Activated CD4-positive, alpha-beta memory T cell treated with anti-CD3 and anti-CD28 coated beads for 36 hours (primary cell): ENCODE data around the gene KRT81. TPM values are rescaled to one million over a fixed set of nuclear protein-coding genes. Genes with fewer than 3 reads are reported as not detected.

Experiments used
- CTCF ChIA-PET: fragments of 350-600 bp; sonication (Branson Sonifier 250); formaldehyde crosslinking; loops from one replicate; lab custom pipeline; 2021; ENCODE audit warnings: antibody characterized with exemption, inconsistent platforms; lab: Charles Lee
- POLR2A ChIA-PET: fragments of 350-600 bp; sonication (Branson Sonifier 250); formaldehyde crosslinking; loops from one replicate; lab custom pipeline; 2021; ENCODE audit warnings: antibody characterized with exemption; lab: Charles Lee
- DNase-seq: peaks from one replicate; pipeline ENCODE4 v3.0.0-alpha.2; 2020
- H3K27ac Mint-ChIP-seq: one replicate; pipeline ENCODE4 v1.8.0; 2021; ENCODE audit warnings: mixed read lengths
- H3K27me3 Mint-ChIP-seq: one replicate; pipeline ENCODE4 v1.8.0; 2021; ENCODE audit warnings: mixed read lengths
- H3K36me3 Mint-ChIP-seq: one replicate; pipeline ENCODE4 v1.8.0; 2021; ENCODE audit warnings: mixed read lengths
- H3K4me1 Mint-ChIP-seq: one replicate; pipeline ENCODE4 v1.8.0; 2021; ENCODE audit warnings: low read depth, mixed read lengths
- H3K4me3 Mint-ChIP-seq: one replicate; pipeline ENCODE4 v1.8.0; 2021; ENCODE audit warnings: mild to moderate bottlenecking, mixed read lengths
- H3K9me3 Mint-ChIP-seq: one replicate; pipeline ENCODE4 v1.8.0; 2021; ENCODE audit warnings: mixed read lengths
- intact Hi-C: fragments of 100-400 bp; cut with micrococcal nuclease; formaldehyde crosslinking; loops from one replicate; pipeline ENCODE4 v1.15.1; 2023
- total RNA-seq, 2 experiments: library from RNA; stranded (reverse); gene quantifications; one replicate each; pipeline ENCODE4 v1.2.3, GENCODE V29; 2021

The KRT81 gene
- total RNA-seq = not detected

- no peak within 1 kb of the TSS for H3K27ac Mint-ChIP-seq
- H3K27me3 Mint-ChIP-seq = peaks cover 6% of the 10 kb centered on the region
- H3K4me3 Mint-ChIP-seq = no peak within 1 kb of the TSS
- H3K4me1 Mint-ChIP-seq = no peaks in the 10 kb centered on the region
- intact Hi-C loops = no loop called here
- DNase-seq = no peak
- H3K9me3 Mint-ChIP-seq = no peaks in the 10 kb centered on the region
- no peaks in the 10 kb centered on the region for H3K36me3 Mint-ChIP-seq
- ChIA-PET CTCF (interaction anchor here (6.7 kb wide), 1 partner anchor 12 kb away, joined by 52 read pairs; no protein-coding TSS in a partner anchor), POLR2A (no interaction called here)
Measured at GRCh38 chr12:52291267-52291935, at the start of gene KRT81. KRT81 (minus strand) TSS chr12:52291534; CDS start chr12:52291465, 69 bp downstream.

DNA sequence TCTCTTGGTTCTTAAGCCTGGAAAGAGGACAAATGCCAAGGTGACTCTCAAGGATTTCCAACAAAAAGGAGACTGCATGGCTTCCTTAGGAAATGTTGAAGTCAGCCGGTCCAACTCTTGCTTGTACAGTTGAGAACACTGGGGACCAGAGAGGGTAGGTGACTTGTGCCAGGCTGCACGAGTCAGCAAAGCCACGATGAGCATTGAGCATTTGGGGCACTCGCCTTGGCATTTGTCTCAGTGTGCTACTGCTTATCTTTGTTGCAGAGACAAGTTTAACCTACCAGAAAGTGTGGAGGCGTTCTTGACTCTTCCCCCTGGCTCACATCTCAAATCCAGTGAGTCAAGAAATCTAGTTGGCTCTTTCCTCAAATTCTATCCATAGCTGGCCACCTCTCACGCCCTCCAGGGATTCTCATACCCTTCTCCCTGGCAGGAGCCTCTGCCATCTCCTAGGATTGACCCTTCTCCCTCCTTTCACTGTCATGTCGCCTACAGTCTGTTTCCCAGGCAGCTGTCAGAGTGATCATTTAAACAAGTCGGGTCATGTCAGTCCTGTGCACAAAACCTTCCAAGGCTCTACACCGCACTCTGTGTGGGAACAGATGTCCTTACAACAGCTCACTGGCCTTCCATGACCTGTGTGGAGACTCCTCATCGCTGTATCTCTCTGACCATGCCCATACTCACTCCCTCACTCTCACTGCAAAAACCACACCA lies 47.1 kb upstream of the KRT81 start:
- no peak for DNase-seq
- intact Hi-C loops = no loop called here
- H3K9me3 Mint-ChIP-seq = no peaks in the 10 kb centered on the region
- ChIA-PET POLR2A (no interaction called here), CTCF (interaction anchor here (2.3 to 3.7 kb wide), 2 partner anchors 11 to 542 kb away, joined by 7 to 24 read pairs; no protein-coding TSS in a partner anchor)
- no peaks in the 10 kb centered on the region for H3K36me3 Mint-ChIP-seq
- no peak overlapping the region for H3K4me3 Mint-ChIP-seq
- H3K27me3 Mint-ChIP-seq = peaks cover 6% of the 10 kb centered on the region
- no peak overlapping the region for H3K27ac Mint-ChIP-seq
- H3K4me1 Mint-ChIP-seq = peaks cover 7% of the 10 kb centered on the region

GRCh38 chr12:52337054-52337453 lies 45.7 kb upstream of the KRT81 start:
- no peak for DNase-seq
- Mint-ChIP-seq H3K27me3 (peaks cover 6% of the 10 kb centered on the region), H3K27ac (no peak overlapping the region), H3K36me3 (no peaks in the 10 kb centered on the region), H3K9me3 (no peaks in the 10 kb centered on the region), H3K4me1 (peaks cover 7% of the 10 kb centered on the region), H3K4me3 (no peak overlapping the region)
- CTCF ChIA-PET = interaction anchor here (2.3 to 3.7 kb wide), 2 partner anchors 9 to 543 kb away, joined by 7 to 24 read pairs; no protein-coding TSS in a partner anchor
- intact Hi-C loops = no loop called here
- POLR2A ChIA-PET = no interaction called here

GRCh38 chr12:52336641-52337040 lies 45.3 kb upstream of the KRT81 start:
- peaks cover 4% of the 10 kb centered on the region for H3K27me3 Mint-ChIP-seq
- no peak overlapping the region for H3K27ac Mint-ChIP-seq
- H3K9me3 Mint-ChIP-seq = no peaks in the 10 kb centered on the region
- no peak overlapping the region for H3K4me3 Mint-ChIP-seq
- no peaks in the 10 kb centered on the region for H3K36me3 Mint-ChIP-seq
- ChIA-PET CTCF (interaction anchor here (2.3 to 3.7 kb wide), 2 partner anchors 9 to 544 kb away, joined by 7 to 24 read pairs; no protein-coding TSS in a partner anchor), POLR2A (no interaction called here)
- no peak for DNase-seq
- intact Hi-C loops = no loop called here
- H3K4me1 Mint-ChIP-seq = peaks cover 7% of the 10 kb centered on the region

DNA sequence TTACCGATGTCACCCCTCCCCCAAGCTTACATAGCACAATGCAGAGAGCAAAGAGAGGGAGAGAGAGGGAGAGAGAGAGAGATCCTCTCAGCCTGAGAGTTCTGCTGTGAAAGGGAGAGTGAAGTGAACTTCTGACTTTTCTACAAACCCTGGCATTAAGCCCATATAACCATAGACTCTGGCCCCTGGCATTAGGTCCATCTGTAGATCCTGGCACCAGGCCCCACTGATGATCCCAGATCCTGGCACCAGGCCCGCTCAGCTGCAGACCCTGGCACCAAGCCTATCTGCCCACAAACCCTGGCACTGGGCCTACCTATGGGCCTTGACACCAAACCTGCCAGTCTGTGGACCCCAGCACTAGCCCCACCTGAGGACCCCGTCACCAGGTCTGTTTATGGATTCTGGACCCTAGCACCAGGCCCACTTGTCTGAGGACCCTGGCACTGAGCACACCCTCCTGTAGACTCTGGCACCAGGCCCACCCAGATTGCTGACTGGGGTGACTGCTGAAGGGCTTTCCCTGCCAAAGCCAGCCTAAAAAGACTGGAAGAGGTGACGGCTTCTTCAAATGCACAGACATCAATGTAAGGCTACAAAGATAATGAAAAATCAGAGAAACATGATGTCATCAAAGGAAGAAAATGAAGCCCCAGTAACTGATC lies 44.4 kb upstream of the KRT81 start:
- Mint-ChIP-seq H3K4me3 (no peak overlapping the region), H3K4me1 (peaks cover 7% of the 10 kb centered on the region), H3K36me3 (no peaks in the 10 kb centered on the region), H3K27ac (no peak overlapping the region), H3K9me3 (no peaks in the 10 kb centered on the region), H3K27me3 (peaks cover 4% of the 10 kb centered on the region)
- intact Hi-C loops = no loop called here
- CTCF ChIA-PET = interaction anchor here (1.7 kb wide), 1 partner anchor 57 kb away, joined by 4 read pairs; no protein-coding TSS in a partner anchor
- no peak for DNase-seq
- POLR2A ChIA-PET = no interaction called here

DNA sequence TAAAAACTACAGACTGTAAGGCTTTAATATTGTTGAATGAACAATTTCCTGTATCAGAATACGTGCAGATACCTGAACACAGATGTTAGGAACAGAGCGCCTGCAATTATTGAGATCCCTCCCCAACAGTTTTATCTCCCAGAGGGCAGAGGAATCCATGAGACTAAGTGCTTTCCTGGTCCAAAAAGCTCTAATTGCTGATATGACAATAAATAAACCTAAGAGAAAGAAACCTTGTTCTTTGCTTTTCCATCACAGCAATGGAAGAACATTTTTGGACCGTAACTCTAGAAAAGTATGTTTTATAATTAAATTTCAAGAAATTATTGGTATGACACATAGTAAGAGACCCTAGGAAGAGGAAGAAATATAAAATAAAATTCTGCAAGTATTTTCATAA lies 42.9 kb upstream of the KRT81 start:
- CTCF ChIA-PET = interaction anchor here (1.7 kb wide), 1 partner anchor 55 kb away, joined by 4 read pairs; no protein-coding TSS in a partner anchor
- Mint-ChIP-seq H3K4me1 (peaks cover 7% of the 10 kb centered on the region), H3K9me3 (no peaks in the 10 kb centered on the region), H3K27me3 (peaks cover 4% of the 10 kb centered on the region), H3K4me3 (no peak overlapping the region), H3K36me3 (no peaks in the 10 kb centered on the region), H3K27ac (no peak overlapping the region)
- POLR2A ChIA-PET = no interaction called here
- intact Hi-C loops = no loop called here
- no peak for DNase-seq

DNA sequence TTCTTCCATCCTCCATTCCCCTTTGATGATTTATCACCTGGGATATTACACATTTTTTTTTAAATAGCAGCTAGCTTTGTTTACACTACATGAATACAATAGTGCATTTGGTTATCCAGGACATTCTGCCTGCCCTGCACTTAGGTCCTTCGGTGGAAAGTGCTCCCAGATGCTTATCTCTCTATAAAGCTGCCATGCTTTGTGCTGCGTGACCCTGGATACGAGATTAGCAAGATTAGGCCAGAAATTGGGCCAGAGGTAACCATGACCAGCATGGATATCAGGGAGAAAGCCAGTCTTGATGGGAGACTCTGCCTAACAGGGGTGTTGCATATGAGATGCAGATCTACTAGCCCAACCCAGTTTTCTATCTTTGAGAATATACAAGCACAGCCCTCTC lies 42.0 kb upstream of the KRT81 start:
- Mint-ChIP-seq H3K27ac (no peak overlapping the region), H3K27me3 (no peaks in the 10 kb centered on the region), H3K9me3 (no peaks in the 10 kb centered on the region), H3K4me1 (peaks cover 7% of the 10 kb centered on the region), H3K4me3 (no peak overlapping the region), H3K36me3 (no peaks in the 10 kb centered on the region)
- CTCF ChIA-PET = no interaction called here
- POLR2A ChIA-PET = no interaction called here
- no peak for DNase-seq
- intact Hi-C loops = no loop called here

DNA sequence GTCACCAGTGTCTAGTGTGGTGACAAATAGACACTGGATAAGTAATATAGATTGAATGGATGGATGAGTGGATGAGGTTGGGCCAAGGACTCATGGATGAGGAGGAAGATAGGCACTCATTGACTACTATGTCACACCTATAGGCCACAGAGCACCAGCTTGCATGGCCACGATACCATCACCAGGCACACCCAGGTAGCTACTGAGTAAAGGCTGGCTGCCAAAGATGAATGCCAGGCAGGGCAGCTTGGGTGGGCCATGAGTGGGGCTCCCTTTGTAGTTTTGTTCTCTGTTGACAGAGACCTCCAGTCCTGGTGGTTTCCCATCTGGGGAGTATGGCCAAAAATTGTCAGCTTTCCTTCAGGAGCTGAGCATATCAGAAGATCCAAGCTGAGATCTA lies 41.0 kb upstream of the KRT81 start:
- ChIA-PET CTCF (no interaction called here), POLR2A (no interaction called here)
- Mint-ChIP-seq H3K27ac (no peak overlapping the region), H3K27me3 (no peaks in the 10 kb centered on the region), H3K36me3 (no peaks in the 10 kb centered on the region), H3K4me3 (no peak overlapping the region), H3K9me3 (no peaks in the 10 kb centered on the region), H3K4me1 (peaks cover 13% of the 10 kb centered on the region)
- intact Hi-C loops = no loop called here
- no peak for DNase-seq

GRCh38 chr12:52331833-52332232 lies 40.5 kb upstream of the KRT81 start:
- H3K4me1 Mint-ChIP-seq = peaks cover 14% of the 10 kb centered on the region
- H3K36me3 Mint-ChIP-seq = no peaks in the 10 kb centered on the region
- DNase-seq = no peak
- H3K9me3 Mint-ChIP-seq = no peaks in the 10 kb centered on the region
- H3K4me3 Mint-ChIP-seq = no peak overlapping the region
- ChIA-PET POLR2A (no interaction called here), CTCF (interaction anchor here (0.9 kb wide), 1 partner anchor 53 kb away, joined by 3 read pairs; no protein-coding TSS in a partner anchor)
- H3K27ac Mint-ChIP-seq = no peak overlapping the region
- no peaks in the 10 kb centered on the region for H3K27me3 Mint-ChIP-seq
- intact Hi-C loops = no loop called here

DNA sequence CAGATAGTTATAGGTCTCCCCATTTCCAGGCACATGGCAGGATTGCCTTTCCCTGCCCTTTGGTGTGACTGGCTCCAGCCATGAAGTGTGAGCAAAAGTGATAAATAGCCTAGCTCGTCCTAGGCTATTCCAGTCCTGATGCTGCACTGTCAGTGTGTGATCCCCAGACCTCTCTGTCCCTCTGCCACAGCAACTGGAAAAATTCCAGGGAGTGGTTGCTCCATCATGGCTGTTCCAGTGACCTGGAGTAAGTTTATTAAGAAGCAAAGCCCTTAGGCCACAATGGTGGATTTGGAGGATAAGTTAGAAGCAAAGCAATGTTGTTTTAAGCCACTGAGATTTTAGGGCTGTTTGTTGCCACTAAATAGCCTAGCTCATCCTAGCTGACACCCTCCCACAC lies 39.7 kb upstream of the KRT81 start:
- Mint-ChIP-seq H3K9me3 (no peaks in the 10 kb centered on the region), H3K4me1 (peaks cover 10% of the 10 kb centered on the region), H3K36me3 (no peaks in the 10 kb centered on the region), H3K27me3 (no peaks in the 10 kb centered on the region), H3K4me3 (no peak overlapping the region), H3K27ac (no peak overlapping the region)
- no peak for DNase-seq
- POLR2A ChIA-PET = no interaction called here
- intact Hi-C loops = no loop called here
- CTCF ChIA-PET = interaction anchor here (0.9 kb wide), 1 partner anchor 52 kb away, joined by 3 read pairs; no protein-coding TSS in a partner anchor

DNA sequence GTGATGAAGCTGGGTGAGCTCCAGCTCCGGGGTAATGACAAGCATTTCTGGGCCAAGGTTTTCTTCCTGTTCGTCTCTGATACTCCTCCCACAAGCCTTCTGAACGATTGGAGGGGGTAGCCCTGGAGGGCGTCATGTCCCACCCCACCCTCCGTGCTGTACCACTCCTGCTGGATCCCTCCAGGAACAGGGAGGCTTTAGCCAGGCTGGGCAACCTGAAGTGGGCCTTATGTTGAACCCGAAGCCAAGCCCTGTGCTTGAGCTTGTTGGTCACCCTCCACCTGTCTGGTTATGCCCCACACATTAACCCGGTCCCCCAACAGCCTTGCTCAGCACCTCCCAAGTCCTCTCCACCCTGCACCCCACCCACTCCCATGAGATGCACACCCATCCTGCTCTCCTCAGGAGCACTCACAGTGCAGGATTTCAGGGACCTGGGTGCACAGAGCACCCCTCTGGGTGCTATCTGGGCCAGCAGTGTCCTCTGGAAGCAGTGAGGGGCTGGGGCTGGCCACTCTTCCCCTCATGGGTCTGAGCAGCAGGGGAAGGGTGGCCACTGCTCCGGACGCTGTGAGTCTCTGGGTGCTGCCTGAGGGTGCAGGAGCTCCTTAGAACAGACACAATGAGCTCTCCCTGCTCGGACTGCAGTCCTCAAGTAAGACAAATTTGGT lies 36.6 kb upstream of the KRT81 start:
- CTCF ChIA-PET = interaction anchor here (0.6 to 3.9 kb wide), 32 partner anchors 9 to 619 kb away, joined by 3 to 55 read pairs (median 4); partner anchors contain the start of gene ATG101
- POLR2A ChIA-PET = no interaction called here
- Mint-ChIP-seq H3K4me1 (peaks cover 10% of the 10 kb centered on the region), H3K27me3 (peaks cover 4% of the 10 kb centered on the region), H3K27ac (no peak overlapping the region), H3K36me3 (no peaks in the 10 kb centered on the region), H3K4me3 (no peak overlapping the region), H3K9me3 (no peaks in the 10 kb centered on the region)
- no peak for DNase-seq
- intact Hi-C loops = loop anchor here (1.0 kb wide), 3 partner anchors 106 to 176 kb away; no protein-coding TSS in a partner anchor
